GM06990 (cell line): ENCODE results near the gene PHKB.
"Not testable (repeated sequence)": the region's sequence is repeated elsewhere in the genome, so short reads cannot be mapped to it uniquely, and the experiment has no call there.

Experiments used
- DNase-seq: peaks from one replicate; pipeline ENCODE4 v3.0.0-alpha.2; 2011; ENCODE audit not compliant: insufficient read length; ENCODE audit errors: extremely low read depth
- H3K27me3 ChIP-seq: replicated peaks from 2 replicates; pipeline ENCODE4 v1.6.0; 2011; ENCODE audit warnings: low read length; ENCODE audit not compliant: control insufficient read depth, insufficient read depth
- H3K36me3 ChIP-seq: 2 replicates; pipeline ENCODE4 v1.5.1; 2011; ENCODE audit warnings: low read length; ENCODE audit not compliant: control insufficient read depth, insufficient read depth
- H3K4me3 ChIP-seq: replicated peaks from 2 replicates; pipeline ENCODE4 v1.5.1; 2011; ENCODE audit warnings: low read depth, mild to moderate bottlenecking, control low read depth, low read length
- TF ChIP-seq, protein P1 (sequence below): IDR thresholded peaks from 2 replicates; pipeline ENCODE4 v1.5.1; 2011; ENCODE audit warnings: low read length, control low read depth, mild to moderate bottlenecking, inconsistent platforms; ENCODE audit not compliant: insufficient read depth, poor library complexity, severe bottlenecking

PHKB gene

DNA sequence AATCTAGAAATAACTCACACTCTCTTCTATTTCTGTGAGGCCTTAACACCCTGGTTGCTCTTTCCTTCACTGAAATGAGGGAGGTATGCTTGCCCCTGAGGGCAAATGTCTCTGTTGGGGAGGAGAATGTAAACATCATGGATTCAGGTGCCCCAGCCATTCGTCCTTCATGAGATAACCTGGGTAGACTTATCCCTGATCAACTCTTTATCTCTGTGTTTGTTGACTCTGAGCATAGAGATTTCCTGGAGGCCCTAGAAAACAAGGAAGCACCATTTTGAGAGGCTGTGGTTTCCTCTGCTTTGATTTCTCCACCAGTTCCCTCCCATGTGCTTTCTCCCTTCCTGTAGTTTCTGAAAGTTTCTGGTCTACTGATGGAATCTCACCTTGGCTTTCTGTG, 77.3 kb downstream of the PHKB start:
- TF ChIP-seq, protein P1, sequence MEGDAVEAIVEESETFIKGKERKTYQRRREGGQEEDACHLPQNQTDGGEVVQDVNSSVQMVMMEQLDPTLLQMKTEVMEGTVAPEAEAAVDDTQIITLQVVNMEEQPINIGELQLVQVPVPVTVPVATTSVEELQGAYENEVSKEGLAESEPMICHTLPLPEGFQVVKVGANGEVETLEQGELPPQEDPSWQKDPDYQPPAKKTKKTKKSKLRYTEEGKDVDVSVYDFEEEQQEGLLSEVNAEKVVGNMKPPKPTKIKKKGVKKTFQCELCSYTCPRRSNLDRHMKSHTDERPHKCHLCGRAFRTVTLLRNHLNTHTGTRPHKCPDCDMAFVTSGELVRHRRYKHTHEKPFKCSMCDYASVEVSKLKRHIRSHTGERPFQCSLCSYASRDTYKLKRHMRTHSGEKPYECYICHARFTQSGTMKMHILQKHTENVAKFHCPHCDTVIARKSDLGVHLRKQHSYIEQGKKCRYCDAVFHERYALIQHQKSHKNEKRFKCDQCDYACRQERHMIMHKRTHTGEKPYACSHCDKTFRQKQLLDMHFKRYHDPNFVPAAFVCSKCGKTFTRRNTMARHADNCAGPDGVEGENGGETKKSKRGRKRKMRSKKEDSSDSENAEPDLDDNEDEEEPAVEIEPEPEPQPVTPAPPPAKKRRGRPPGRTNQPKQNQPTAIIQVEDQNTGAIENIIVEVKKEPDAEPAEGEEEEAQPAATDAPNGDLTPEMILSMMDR, result no peak
- no peak overlapping the region for H3K4me3 ChIP-seq
- no peaks in the 10 kb centered on the region for H3K27me3 ChIP-seq
- no peaks in the 10 kb centered on the region for H3K36me3 ChIP-seq
- no peak for DNase-seq

DNA sequence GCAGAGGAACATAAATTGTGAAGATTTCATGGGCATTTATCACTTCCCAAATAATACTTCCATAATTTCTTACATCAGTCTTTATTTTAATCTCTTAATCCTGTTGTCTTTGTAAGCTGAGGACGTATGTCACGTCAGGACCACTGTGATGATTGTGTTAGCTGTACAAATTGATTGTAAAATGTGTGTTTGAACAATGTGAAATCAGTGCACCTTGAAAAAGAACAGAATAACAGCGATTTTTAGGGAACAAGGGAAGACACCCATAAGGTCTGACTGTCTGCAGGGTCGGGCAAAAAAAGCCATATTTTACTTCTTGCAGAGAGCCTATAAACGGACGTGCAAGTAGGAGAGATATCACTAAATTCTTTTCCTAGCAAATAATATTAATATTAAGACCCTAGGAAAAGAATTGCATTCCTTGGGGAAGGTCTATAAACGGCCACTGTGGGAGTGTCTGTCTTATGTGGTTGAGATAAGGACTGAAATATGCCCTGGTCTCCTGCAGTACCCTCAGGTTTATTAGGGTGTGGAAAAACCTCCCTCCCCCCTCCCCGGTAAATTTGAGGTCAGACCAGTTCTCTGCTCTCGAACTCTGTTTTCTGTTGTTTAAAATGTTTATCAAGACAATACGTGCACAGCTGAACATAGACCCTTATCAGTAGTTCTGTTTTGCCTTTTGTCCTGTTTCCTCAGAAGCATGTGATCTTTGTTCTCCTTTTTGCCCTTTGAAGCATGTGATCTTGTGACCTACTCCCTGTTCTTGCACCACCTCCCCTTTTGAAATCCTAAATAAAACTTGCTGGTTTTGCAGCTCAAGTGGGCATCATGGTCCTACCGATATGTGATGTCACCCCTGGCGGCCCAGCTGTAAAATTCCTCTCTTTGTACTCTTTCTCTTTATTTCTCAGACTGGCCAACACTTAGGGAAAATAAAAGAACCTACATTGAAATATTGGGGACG, 78.9 kb downstream of the PHKB start:
- not testable (repeated sequence) for DNase-seq

DNA sequence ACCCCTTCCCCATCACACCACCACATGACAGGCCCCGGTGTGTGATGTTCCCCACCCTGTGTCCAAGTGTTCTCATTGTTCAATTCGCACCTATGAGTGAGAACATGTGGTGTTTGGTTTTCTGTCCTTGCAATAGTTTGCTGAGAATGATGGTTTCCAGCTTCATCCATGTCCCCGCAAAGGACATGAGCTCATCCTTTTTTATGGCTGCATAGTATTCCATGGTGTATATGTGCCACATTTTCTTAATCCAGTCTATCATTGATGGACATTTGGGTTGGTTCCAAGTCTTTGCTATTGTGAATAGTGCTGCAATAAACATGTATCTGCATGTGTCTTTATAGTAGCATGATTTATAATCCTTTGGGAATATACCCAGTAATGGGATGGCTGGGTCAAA, 80.0 kb downstream of the PHKB start:
- not testable (repeated sequence) for H3K36me3 ChIP-seq, H3K27me3 ChIP-seq, DNase-seq, H3K4me3 ChIP-seq

More for the DNA sequence above, 78.9 kb downstream of the PHKB start:
- H3K4me3 ChIP-seq, H3K27me3 ChIP-seq, H3K36me3 ChIP-seq: not testable (repeated sequence)

DNA sequence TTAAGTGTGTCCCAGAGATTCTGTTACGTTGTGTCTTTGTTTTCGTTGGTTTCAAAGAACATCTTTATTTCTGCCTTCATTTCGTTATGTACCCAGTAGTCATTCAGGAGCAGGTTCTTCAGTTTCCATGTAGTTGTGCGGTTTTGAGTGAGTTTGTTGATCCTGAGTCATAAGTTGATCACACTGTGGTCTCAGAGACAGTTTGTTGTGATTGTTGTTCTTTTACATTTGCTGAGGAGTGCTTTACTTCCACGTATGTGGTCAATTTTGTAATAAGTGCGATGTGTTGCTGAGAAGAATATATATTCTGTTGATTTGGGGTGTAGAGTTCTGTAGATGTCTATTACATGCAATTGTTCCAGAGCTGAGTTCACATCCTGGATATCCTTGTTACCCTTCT, 83.1 kb downstream of the PHKB start:
- H3K36me3 ChIP-seq, DNase-seq, H3K4me3 ChIP-seq, H3K27me3 ChIP-seq: not testable (repeated sequence)

DNA sequence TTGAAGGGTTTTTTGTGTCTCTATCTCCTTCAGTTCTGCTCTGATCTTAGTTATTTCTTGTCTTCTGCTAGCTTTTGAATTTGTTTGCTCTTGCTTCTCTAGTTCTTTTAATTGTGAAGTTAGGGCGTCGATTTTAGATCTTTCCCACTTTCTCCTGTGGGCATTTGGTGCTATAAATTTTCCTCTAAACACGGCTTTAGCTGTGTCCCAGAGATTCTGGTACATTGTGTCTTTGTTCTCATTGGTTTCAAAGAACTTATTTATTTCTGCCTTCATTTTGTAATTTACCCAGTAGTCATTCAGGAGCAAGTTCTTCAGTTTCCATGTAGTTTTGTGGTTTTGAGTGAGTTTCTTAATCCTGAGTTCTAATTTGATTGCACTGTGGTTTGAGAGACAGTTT, 90.1 kb downstream of the PHKB start:
- DNase-seq, H3K36me3 ChIP-seq, H3K27me3 ChIP-seq, H3K4me3 ChIP-seq: not testable (repeated sequence)

DNA sequence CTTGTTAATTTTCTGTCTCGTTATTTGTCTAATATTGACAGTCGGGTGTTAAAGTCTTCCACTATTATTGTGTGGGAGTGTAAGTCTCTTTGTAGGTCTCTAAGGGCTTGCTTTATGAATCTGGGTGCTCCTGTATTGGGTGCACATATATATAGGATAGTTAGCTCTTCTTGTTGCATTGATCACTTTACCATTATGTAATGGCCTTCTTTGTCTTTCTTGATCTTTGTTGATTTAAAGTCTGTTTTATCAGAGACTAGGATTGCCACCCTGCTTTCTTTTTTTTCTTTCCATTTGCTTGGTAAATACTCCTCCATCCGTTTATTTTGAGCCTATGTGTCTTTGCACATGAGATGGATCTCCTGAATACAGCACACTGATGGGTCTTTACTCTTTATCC, 90.6 kb downstream of the PHKB start:
- not testable (repeated sequence) for H3K36me3 ChIP-seq, H3K4me3 ChIP-seq, DNase-seq, H3K27me3 ChIP-seq

DNA sequence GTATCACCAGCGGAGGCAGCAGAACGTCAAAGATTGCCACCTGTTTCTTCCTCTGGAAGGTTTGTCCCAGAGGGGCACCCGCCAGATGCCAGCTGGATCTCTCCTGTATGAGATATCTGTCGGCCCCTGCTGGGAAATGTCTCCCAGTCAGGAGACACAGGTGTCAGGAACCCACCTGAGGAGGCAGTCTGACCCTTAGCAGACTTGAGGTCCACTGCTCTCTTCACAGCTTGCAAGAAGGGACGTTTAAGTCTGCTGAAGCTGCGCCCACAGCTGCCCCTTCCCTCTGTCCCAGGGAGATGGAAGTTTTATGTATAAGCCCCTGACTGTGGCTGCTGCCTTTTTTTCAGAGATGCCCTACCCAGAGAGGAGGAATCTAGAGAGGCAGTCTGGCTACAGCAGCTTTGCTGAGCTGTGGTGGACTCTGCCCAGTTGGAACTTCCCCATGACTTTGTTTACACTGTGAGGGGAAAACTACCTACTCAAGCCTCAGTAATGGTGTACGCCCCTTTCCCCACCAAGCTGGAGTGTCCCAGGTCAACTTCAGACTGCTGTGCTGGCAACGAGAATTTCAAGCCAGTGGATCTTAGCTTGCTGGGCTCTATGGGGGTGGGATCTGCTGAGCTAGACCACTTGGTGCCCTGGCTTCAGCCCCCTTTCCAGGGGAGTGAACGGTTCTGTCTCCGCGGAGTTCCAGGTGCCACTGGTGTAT, 92.9 kb downstream of the PHKB start:
- DNase-seq, result no peak
- TF ChIP-seq, protein P1, result no peak
- Histone ChIP-seq H3K36me3 (no peaks in the 10 kb centered on the region; the same call in none of the 2 replicates), H3K4me3 (no peak overlapping the region), H3K27me3 (no peaks in the 10 kb centered on the region)

DNA sequence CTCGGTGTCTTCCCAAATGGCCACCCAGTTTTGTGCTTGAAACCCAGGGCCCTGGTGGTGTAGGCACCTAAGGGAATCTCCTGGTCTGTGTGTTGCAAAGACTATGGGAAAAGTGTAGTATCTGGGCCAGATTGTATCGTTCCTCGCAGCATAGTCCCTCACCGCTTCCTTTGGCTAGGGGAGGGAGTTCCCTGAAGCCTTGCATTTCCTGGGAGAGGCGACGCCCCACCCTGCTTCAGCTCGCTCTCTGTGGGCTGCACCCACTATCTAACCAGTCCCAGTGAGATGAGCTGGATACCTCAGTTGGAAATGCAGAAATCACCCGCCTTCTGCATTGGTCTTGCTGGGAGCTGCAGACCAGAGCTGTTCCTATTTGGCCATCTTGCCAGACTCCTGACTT, 93.5 kb downstream of the PHKB start:
- not testable (repeated sequence) for H3K27me3 ChIP-seq, H3K36me3 ChIP-seq, DNase-seq

More for the DNA sequence above, 93.5 kb downstream of the PHKB start:
- H3K4me3 ChIP-seq, result not testable (repeated sequence)
